Activated CD8-positive, alpha-beta T cell treated with anti-CD3 and anti-CD28 coated beads for 36 hours (primary cell): ENCODE results near the gene RNF14. TPM values are rescaled to one million over a fixed set of nuclear protein-coding genes. Genes with fewer than 3 reads are reported as not detected.
A peak's percentile ranks its signal among the peaks of the same experiment; 100 is the strongest.

ENCODE experiments used
- ATAC-seq: fragments of 200-7000 bp; cut with Tn5 transposase; one replicate; pipeline ENCODE4 v1.10.0; 2021; ENCODE audit warnings: mild to moderate bottlenecking, moderate library complexity
- CTCF ChIA-PET: fragments of 350-600 bp; sonication (Branson Sonifier 250); formaldehyde crosslinking; loops from one replicate; lab custom pipeline; 2021; ENCODE audit warnings: antibody characterized with exemption; lab: Charles Lee
- POLR2A ChIA-PET: fragments of 350-600 bp; sonication (Branson Sonifier 250); formaldehyde crosslinking; loops from one replicate; lab custom pipeline; 2021; ENCODE audit warnings: antibody characterized with exemption; lab: Charles Lee
- DNase-seq: peaks from one replicate; pipeline ENCODE4 v3.0.0-alpha.2; 2020
- H3K27ac Mint-ChIP-seq: one replicate; pipeline ENCODE4 v1.8.0; 2021; ENCODE audit warnings: mild to moderate bottlenecking, mixed read lengths
- H3K27me3 Mint-ChIP-seq: one replicate; pipeline ENCODE4 v1.8.0; 2021; ENCODE audit warnings: mixed read lengths
- H3K36me3 Mint-ChIP-seq: one replicate; pipeline ENCODE4 v1.8.0; 2021; ENCODE audit warnings: low read depth, mixed read lengths
- H3K4me1 Mint-ChIP-seq: one replicate; pipeline ENCODE4 v1.8.0; 2021; ENCODE audit warnings: low read depth, mixed read lengths
- H3K4me3 Mint-ChIP-seq: one replicate; pipeline ENCODE4 v1.8.0; 2021; ENCODE audit warnings: mild to moderate bottlenecking, moderate library complexity, mixed read lengths
- H3K9me3 Mint-ChIP-seq: one replicate; pipeline ENCODE4 v1.8.0; 2021; ENCODE audit warnings: mixed read lengths
- intact Hi-C: fragments of 100-400 bp; cut with micrococcal nuclease; formaldehyde crosslinking; loops from one replicate; pipeline ENCODE4 v1.10.0; 2022
- total RNA-seq, 2 experiments: library from RNA; stranded (reverse); gene quantifications; one replicate each; pipeline ENCODE4 v1.2.3, GENCODE V29; 2021
- TF ChIP-seq, protein P1 (sequence below): fragments of 200-600 bp; IDR thresholded peaks from one replicate; pipeline ENCODE4 v1.8.0; 2022; ENCODE audit warnings: antibody characterized with exemption, mild to moderate bottlenecking

Gene RNF14
- total RNA-seq, 2 experiments from 2014 or later = 34.1 to 35.0 TPM

- ChIA-PET POLR2A (interaction anchor here (2.4 kb wide), 1 partner anchor 10 kb away, joined by 6 read pairs; no protein-coding TSS in a partner anchor), CTCF (interaction anchor here (0.7 to 3.3 kb wide), 8 partner anchors 8 to 258 kb away, joined by 3 to 25 read pairs (median 5); partner anchors contain the start of gene RNF14)
- Mint-ChIP-seq H3K4me3 (no peak overlapping the region), H3K9me3 (no peaks in the 10 kb centered on the region), H3K27ac (no peak overlapping the region), H3K27me3 (no peaks in the 10 kb centered on the region), H3K4me1 (peaks cover 9% of the 10 kb centered on the region), H3K36me3 (no peaks in the 10 kb centered on the region)
- TF ChIP-seq, protein P1, sequence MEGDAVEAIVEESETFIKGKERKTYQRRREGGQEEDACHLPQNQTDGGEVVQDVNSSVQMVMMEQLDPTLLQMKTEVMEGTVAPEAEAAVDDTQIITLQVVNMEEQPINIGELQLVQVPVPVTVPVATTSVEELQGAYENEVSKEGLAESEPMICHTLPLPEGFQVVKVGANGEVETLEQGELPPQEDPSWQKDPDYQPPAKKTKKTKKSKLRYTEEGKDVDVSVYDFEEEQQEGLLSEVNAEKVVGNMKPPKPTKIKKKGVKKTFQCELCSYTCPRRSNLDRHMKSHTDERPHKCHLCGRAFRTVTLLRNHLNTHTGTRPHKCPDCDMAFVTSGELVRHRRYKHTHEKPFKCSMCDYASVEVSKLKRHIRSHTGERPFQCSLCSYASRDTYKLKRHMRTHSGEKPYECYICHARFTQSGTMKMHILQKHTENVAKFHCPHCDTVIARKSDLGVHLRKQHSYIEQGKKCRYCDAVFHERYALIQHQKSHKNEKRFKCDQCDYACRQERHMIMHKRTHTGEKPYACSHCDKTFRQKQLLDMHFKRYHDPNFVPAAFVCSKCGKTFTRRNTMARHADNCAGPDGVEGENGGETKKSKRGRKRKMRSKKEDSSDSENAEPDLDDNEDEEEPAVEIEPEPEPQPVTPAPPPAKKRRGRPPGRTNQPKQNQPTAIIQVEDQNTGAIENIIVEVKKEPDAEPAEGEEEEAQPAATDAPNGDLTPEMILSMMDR = no peak
- no peak for DNase-seq
- intact Hi-C loops = loop anchor here (5.0 kb wide), 1 partner anchor 33 kb away; no protein-coding TSS in a partner anchor
- ATAC-seq = no peak
These were observed 18.5 kb upstream of the RNF14 start for GRCh38 chr5:141950207-141951005.

DNA sequence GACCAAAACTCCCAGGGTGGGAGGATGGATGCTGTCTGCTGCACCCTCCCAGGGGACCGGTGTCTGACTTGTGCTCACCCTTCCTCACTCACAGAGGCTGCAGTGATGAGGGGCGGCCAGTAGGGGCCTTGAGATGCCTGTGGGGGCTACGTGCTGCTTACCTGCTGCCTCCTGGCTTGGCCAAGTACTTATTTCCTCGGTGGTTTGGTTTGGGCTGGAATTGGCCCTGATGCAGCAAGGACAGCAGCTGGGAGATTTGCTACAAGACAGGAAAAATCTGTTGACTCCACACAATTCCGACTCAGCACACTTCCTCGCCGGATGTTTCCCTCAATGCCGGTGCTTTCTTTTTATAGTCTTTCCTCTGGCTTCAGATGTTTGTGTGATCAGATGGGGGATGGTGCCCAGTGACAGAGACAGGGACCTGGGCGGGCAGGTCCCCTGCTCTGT is 17.5 kb upstream of the RNF14 start:
- no peak overlapping the region for H3K4me3 Mint-ChIP-seq
- H3K4me1 Mint-ChIP-seq = peaks cover 9% of the 10 kb centered on the region
- peak; percentile 96 for ATAC-seq
- ChIA-PET CTCF (interaction anchor here (0.9 to 3.3 kb wide), 6 partner anchors 9 to 137 kb away, joined by 3 to 25 read pairs (median 5); partner anchors contain the start of gene RNF14), POLR2A (interaction anchor here (1.0 to 2.4 kb wide), 2 partner anchors 9 to 10 kb away, joined by 3 to 6 read pairs; no protein-coding TSS in a partner anchor)
- peak; percentile 55 for DNase-seq
- peak overlapping the region; percentile 37 for H3K27ac Mint-ChIP-seq
- H3K9me3 Mint-ChIP-seq = no peaks in the 10 kb centered on the region
- TF ChIP-seq, protein P1 = peak; percentile 60
- intact Hi-C loops = loop anchor here (5.0 kb wide), 1 partner anchor 34 kb away; no protein-coding TSS in a partner anchor
- no peaks in the 10 kb centered on the region for H3K36me3 Mint-ChIP-seq
- H3K27me3 Mint-ChIP-seq = no peaks in the 10 kb centered on the region

DNA sequence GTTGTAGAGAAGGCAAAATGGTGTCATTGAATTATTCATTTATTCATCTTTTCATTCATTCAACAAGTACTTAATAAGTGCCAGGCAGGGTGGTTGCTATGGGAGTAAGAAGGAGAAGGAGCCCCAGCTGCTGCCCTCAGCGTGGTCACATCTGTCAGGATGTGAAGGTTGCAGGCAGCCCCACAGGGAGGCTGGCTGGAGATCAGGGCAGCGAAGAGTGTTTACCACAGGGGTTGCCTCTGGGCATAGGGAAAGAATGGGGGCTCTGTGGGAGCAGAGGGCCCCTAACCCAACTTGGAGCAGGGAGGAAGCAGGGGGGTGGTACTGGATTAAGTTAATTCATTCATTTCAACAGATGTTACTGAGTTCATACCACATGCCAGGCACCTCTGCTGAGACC is 16.9 kb upstream of the RNF14 start:
- intact Hi-C loops = loop anchor here (5.0 kb wide), 1 partner anchor 35 kb away; no protein-coding TSS in a partner anchor
- TF ChIP-seq, protein P1 = no peak
- no peaks in the 10 kb centered on the region for H3K27me3 Mint-ChIP-seq
- CTCF ChIA-PET = interaction anchor here (1.1 to 3.3 kb wide), 2 partner anchors 9 to 17 kb away, joined by 3 to 25 read pairs; no protein-coding TSS in a partner anchor
- peaks cover 9% of the 10 kb centered on the region for H3K4me1 Mint-ChIP-seq
- H3K9me3 Mint-ChIP-seq = no peaks in the 10 kb centered on the region
- no peak for ATAC-seq
- no peaks in the 10 kb centered on the region for H3K36me3 Mint-ChIP-seq
- no peak for DNase-seq
- H3K4me3 Mint-ChIP-seq = no peak overlapping the region
- H3K27ac Mint-ChIP-seq = no peak overlapping the region
- POLR2A ChIA-PET = interaction anchor here (1.0 kb wide), 1 partner anchor 9 kb away, joined by 3 read pairs; no protein-coding TSS in a partner anchor

- ATAC-seq = no peak
- Mint-ChIP-seq H3K36me3 (peaks cover 1% of the 10 kb centered on the region), H3K27me3 (no peaks in the 10 kb centered on the region), H3K9me3 (no peaks in the 10 kb centered on the region), H3K4me3 (no peak overlapping the region), H3K27ac (no peak overlapping the region), H3K4me1 (peaks cover 27% of the 10 kb centered on the region)
- ChIA-PET POLR2A (interaction anchor here (1.0 to 1.7 kb wide), 2 partner anchors 14 to 252 kb away, joined by 3 to 5 read pairs; no protein-coding TSS in a partner anchor), CTCF (interaction anchor here (0.8 to 1.1 kb wide), 5 partner anchors 14 to 252 kb away, joined by 3 read pairs; partner anchors contain the start of genes DELE1 and RNF14)
- DNase-seq = no peak
- TF ChIP-seq, protein P1 = no peak
- intact Hi-C loops = loop anchor here (5.0 kb wide), 1 partner anchor 37 kb away; no protein-coding TSS in a partner anchor
These were observed 14.7 kb upstream of the RNF14 start for GRCh38 chr5:141954194-141954593.
